NCI-H1436 treated with DMSO at 0.1 percent for 48 hours (cell line): ENCODE results near the gene ADCY5.
"Not testable (repeated sequence)": the region's sequence is repeated elsewhere in the genome, so short reads cannot be mapped to it uniquely, and the experiment has no call there.

Experiments
- DNase-seq: peaks from one replicate; lab custom pipeline; 2025; lab: John Stamatoyannopoulos, UW

The ADCY5 gene

DNA sequence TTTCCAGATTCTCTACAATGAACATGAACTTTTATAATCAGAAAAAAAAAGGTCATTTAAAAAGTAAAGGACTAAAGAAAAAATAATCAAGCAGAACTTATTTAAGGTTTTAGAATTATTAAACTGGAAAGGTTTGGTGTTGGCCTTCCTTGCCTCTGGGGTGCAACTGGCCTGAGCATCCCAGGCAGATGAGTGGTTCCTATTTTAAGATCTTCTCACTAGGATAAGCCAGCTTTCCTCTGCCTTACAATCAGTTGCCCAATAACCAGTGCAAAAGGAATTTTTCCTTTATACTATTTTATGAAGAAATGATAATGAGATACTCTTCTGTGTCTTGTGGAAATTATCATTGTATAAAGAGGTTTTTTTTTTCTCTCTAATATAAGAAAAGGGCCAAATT, 190.5 kb downstream of the ADCY5 start:
- no peak for DNase-seq

DNA sequence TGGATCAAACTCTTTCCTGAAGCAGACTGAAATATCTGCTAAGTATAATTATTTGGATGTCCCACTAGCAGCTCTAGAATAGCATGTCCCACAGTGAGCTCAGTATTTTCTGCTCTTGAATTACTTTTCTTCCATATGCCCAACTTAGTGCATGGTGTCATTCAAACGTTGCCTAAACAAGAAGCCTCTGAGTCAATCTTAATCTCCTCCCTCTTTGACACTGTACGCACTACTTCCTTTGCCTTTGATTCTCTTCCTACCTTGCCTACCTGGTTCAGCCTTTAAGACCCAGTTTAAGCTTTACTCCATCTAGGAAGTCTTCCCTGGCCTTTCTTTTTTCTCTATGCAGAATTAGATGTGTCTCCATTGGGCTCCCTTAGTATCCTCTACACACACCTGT, 192.6 kb downstream of the ADCY5 start:
- DNase-seq: no peak

DNA sequence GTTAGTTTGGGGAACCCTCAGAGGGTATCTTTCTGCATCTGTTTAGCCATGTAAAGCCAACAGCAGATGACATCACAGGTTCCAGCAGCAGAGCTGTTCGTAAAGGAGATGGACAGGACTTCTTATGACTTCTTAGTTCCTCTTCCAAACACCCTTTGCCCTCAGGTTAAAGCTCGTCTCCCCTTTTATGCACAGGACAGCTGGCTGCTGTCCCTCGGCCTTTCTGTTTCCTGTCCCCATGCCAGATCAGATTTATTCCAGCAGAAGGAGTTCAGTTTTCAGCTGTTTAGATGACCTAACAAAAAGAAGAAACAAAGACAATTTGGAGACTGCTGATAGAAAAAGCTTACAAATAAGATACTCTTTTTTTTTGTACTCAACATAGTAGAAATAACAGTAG, 202.0 kb downstream of the ADCY5 start:
- no peak for DNase-seq

DNA sequence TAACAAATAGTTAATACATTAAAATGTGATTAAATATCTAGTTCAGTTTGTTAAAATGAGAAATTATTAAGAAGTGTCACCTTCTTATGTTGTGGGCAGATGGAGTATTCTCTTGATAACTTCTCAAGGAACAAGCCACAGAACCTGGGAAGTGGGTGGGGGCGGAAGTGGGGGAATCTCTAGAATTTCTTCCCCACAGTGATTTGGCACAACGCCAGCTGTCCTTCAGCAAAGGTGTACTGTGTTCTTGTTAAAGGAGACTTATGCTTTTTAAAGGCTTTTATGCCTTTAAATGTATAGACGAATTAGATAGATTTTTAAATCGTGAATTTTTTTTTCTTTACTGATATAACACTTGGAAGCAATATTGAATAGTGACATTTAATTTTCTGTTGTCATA, 204.8 kb downstream of the ADCY5 start:
- no peak for DNase-seq

DNA sequence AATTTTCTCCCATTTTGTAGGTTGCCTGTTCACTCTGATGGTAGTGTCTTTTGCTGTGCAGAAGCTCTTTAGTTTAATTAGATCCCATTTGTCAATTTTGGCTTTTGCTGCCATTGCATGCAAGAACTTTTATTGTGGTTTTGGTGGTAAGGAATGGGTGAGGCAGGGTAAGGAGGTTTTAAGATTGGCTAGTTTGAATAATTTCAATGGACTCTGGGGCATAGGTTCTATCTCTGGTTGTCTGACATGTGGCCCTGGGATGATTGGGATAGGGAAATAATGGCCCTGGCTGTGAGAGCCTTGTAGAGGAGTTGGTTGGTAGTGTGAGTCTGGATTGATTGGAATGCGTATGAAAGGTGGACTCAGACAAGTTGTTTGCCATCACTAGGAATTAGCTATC, 209.1 kb downstream of the ADCY5 start:
- DNase-seq: no peak

DNA sequence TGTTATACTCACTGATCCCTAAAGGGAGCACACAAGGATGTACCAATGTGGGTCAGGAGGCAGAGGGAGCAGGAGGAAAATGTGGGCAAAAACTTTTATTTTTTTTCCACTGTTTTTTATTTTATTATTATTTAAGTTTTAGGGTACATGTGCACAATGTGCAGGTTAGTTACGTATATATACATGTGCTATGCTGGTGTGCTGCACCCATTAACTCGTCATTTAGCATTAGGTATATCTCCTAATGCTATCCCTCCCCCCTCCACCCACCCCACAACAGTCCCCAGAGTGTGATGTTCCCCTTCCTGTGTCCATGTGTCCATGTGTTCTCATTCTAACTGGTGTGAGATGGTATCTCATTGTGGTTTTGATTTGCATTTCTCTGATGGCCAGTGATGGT, 209.7 kb downstream of the ADCY5 start:
- not testable (repeated sequence) for DNase-seq

DNA sequence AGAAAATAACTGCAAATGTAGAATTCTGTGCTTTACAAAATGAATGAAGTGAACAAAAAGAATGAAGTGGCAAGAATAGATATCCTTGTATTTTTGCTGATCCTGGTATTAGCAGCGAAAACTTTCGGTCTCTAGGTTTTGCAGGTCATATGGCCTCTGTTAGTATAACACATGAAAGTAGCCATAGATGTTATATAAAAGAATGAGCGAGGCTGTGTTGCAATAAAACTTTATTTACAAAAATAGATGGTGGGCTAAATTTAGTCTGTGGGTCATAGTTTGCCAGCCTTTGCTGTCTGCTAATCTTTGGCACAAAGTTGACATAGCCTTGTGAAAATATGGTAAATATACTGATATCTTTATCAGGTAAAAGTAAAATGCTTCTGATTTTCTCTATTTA, 212.0 kb downstream of the ADCY5 start:
- DNase-seq: no peak
